ENCODE measurements around the gene RFX4.
A peak's percentile ranks its signal among the peaks of the same experiment; 100 is the strongest.
"Not testable (repeated sequence)": the region's sequence is repeated elsewhere in the genome, so short reads cannot be mapped to it uniquely, and the experiment has no call there.

RFX4 gene

GRCh38 chr12:106602076-106602475, 19.3 kb downstream of the RFX4 start:
- no peak overlapping the region for H3K4me3 ChIP-seq (ENCODE audit: low read length)
- TF ChIP-seq CTCF (IDR thresholded peaks at IDR 0.05; ENCODE audit: insufficient read depth, low read depth, low read length, missing control alignments): no peak
- DNase-seq (ENCODE audit: low read depth): no peak

- no peak for DNase-seq (ENCODE audit: low read depth)
- TF ChIP-seq CTCF (IDR thresholded peaks at IDR 0.05; ENCODE audit: insufficient read depth, low read depth, low read length, missing control alignments): no peak
- no peak overlapping the region for H3K4me3 ChIP-seq (ENCODE audit: low read length)
Measured at GRCh38 chr12:106605254-106605653, 22.4 kb downstream of the RFX4 start.

GRCh38 chr12:106620588-106620987, 37.8 kb downstream of the RFX4 start:
- not testable (repeated sequence) for DNase-seq (ENCODE audit: low read depth); H3K4me3 ChIP-seq (ENCODE audit: low read length)

- TF ChIP-seq CTCF (IDR thresholded peaks at IDR 0.05; ENCODE audit: insufficient read depth, low read depth, low read length, missing control alignments): no peak
- DNase-seq (ENCODE audit: low read depth): peak; percentile 71
- H3K4me3 ChIP-seq (ENCODE audit: low read length): no peak overlapping the region
Measured at GRCh38 chr12:106625976-106626375, 43.2 kb downstream of the RFX4 start.

- no peak overlapping the region for H3K4me3 ChIP-seq (ENCODE audit: low read length)
- no peak for TF ChIP-seq CTCF (IDR thresholded peaks at IDR 0.05; ENCODE audit: insufficient read depth, low read depth, low read length, missing control alignments)
- DNase-seq (ENCODE audit: low read depth): no peak
Measured at GRCh38 chr12:106629797-106630659, 47.2 kb downstream of the RFX4 start.

- DNase-seq (ENCODE audit: low read depth): no peak
- TF ChIP-seq CTCF (IDR thresholded peaks at IDR 0.05; ENCODE audit: insufficient read depth, low read depth, low read length, missing control alignments): no peak
- H3K4me3 ChIP-seq (ENCODE audit: low read length): no peak overlapping the region
Measured at GRCh38 chr12:106631150-106631549, 48.3 kb downstream of the RFX4 start.

GRCh38 chr12:106631797-106632196, 49.0 kb downstream of the RFX4 start:
- TF ChIP-seq CTCF (IDR thresholded peaks at IDR 0.05; ENCODE audit: insufficient read depth, low read depth, low read length, missing control alignments): no peak
- DNase-seq (ENCODE audit: low read depth): no peak
- H3K4me3 ChIP-seq (ENCODE audit: low read length): no peak overlapping the region

Data from epithelial cell of esophagus (primary cell).